Fibroblast of pulmonary artery (primary cell): Measurements from ENCODE around the gene LRMDA.

Experiments
- DNase-seq: peaks from one replicate; pipeline ENCODE4 v3.0.0-alpha.2; 2010; ENCODE audit warnings: low read depth
- H3K4me3 ChIP-seq: replicated peaks from 2 replicates; pipeline ENCODE4 v1.5.1; 2011; ENCODE audit warnings: low read depth, mild to moderate bottlenecking, control low read depth, low read length, moderate library complexity
- CTCF ChIP-seq: IDR thresholded peaks from 2 replicates; pipeline ENCODE4 v1.5.1; 2011; ENCODE audit warnings: mild to moderate bottlenecking, control low read depth, low read length, inconsistent platforms; ENCODE audit errors: missing control alignments

The LRMDA gene

GRCh38 chr10:75402486-75403143 is 28.8 kb upstream of the LRMDA start:
- TF ChIP-seq CTCF, result no peak
- no peak for DNase-seq
- H3K4me3 ChIP-seq, result peak overlapping the region; percentile 96

- DNase-seq, result no peak
- H3K4me3 ChIP-seq, result peak overlapping the region; percentile 96
- no peak for TF ChIP-seq CTCF
These were observed 28.1 kb upstream of the LRMDA start for GRCh38 chr10:75403144-75403938.

GRCh38 chr10:75403939-75404814 is 27.2 kb upstream of the LRMDA start:
- TF ChIP-seq CTCF, result no peak
- peak overlapping the region; percentile 96 for H3K4me3 ChIP-seq
- DNase-seq, result no peak

GRCh38 chr10:75404815-75405597 is 26.4 kb upstream of the LRMDA start:
- DNase-seq, result no peak
- TF ChIP-seq CTCF, result no peak
- H3K4me3 ChIP-seq, result no peak overlapping the region

GRCh38 chr10:75405598-75406461 is 25.6 kb upstream of the LRMDA start:
- TF ChIP-seq CTCF, result no peak
- H3K4me3 ChIP-seq, result no peak overlapping the region
- DNase-seq, result no peak
